Measurements from ENCODE around the gene PRKAG1.

Gene PRKAG1

GRCh38 chr12:49037111-49037946, 18.8 kb upstream of the PRKAG1 start:
- H3K4me3 ChIP-seq (replicated peaks; ENCODE audit: low read depth, low read length) = no peak overlapping the region
- no peak for DNase-seq (ENCODE audit: low read depth)
- TF ChIP-seq, protein P1, sequence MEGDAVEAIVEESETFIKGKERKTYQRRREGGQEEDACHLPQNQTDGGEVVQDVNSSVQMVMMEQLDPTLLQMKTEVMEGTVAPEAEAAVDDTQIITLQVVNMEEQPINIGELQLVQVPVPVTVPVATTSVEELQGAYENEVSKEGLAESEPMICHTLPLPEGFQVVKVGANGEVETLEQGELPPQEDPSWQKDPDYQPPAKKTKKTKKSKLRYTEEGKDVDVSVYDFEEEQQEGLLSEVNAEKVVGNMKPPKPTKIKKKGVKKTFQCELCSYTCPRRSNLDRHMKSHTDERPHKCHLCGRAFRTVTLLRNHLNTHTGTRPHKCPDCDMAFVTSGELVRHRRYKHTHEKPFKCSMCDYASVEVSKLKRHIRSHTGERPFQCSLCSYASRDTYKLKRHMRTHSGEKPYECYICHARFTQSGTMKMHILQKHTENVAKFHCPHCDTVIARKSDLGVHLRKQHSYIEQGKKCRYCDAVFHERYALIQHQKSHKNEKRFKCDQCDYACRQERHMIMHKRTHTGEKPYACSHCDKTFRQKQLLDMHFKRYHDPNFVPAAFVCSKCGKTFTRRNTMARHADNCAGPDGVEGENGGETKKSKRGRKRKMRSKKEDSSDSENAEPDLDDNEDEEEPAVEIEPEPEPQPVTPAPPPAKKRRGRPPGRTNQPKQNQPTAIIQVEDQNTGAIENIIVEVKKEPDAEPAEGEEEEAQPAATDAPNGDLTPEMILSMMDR (IDR thresholded peaks at IDR 0.05; ENCODE audit: low read length, missing control alignments) = no peak

GRCh38 chr12:49036029-49036428, 17.5 kb upstream of the PRKAG1 start:
- no peak overlapping the region for H3K4me3 ChIP-seq (replicated peaks; ENCODE audit: low read depth, low read length)
- TF ChIP-seq, protein P1 (IDR thresholded peaks at IDR 0.05; ENCODE audit: low read length, missing control alignments) = no peak
- DNase-seq (ENCODE audit: low read depth) = no peak

DNA sequence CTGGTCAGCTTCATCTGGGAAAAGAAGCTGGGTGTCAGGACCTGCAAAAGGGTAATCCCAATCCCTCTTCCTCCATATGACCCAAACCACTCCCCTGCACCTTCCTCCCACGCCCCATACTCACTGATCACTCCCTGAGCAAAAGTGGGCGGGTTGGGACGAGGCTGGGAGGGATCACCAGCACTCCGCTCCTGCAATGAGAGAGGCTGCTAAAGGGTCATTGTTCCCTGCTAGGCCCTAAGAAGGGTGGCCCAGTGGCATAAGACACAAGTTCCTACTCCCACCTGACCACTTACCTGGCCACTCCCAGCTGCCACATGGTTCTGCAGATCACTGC, 15.7 kb upstream of the PRKAG1 start:
- H3K4me3 ChIP-seq (replicated peaks; ENCODE audit: low read depth, low read length) = no peak overlapping the region
- no peak for DNase-seq (ENCODE audit: low read depth)
- TF ChIP-seq, protein P1 (IDR thresholded peaks at IDR 0.05; ENCODE audit: low read length, missing control alignments) = no peak

- no peak overlapping the region for H3K4me3 ChIP-seq (replicated peaks; ENCODE audit: low read depth, low read length)
- DNase-seq (ENCODE audit: low read depth) = no peak
- TF ChIP-seq, protein P1 (IDR thresholded peaks at IDR 0.05; ENCODE audit: low read length, missing control alignments) = no peak
These were observed 15.2 kb upstream of the PRKAG1 start for GRCh38 chr12:49033611-49034285.

DNA sequence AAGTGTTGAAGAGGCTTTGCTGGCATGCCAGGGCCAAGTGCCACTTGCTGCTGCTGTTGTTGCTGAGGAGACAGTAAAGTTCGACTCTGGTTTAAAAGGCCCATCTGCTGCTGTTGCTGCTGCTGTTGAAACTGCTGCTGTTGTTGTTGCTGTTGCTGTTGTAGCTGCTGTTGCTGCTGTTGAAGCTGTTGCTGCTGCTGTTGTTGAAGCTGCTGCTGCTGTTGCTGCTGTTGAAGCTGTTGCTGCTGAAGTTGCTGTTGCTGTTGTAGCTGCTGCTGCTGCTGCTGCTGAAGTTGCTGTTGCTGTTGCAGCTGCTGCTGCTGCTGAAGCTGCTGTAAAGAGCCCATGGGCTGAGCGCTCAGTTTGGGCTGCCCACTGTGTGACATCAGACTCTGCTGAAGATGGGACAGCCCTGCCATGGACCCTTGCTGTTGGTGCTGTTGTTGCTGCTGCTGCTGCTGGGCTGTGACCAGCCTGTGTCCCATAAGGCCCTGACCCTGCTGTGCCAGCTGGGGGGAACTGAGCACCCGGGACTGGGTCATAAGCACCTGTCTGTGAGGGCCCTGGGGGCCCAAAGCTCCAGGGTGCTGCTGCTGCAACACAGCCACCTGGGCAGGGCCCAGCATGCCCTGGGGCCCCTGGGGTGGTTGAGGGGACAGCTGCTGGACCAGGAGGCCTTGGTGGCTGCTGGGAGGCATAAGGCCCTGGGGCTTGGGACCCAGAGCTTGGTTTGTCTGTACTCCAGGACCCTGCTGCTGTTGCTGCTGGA, 14.3 kb upstream of the PRKAG1 start:
- no peak for DNase-seq (ENCODE audit: low read depth)
- TF ChIP-seq, protein P1 (IDR thresholded peaks at IDR 0.05; ENCODE audit: low read length, missing control alignments) = no peak
- H3K4me3 ChIP-seq (replicated peaks; ENCODE audit: low read depth, low read length) = no peak overlapping the region

- TF ChIP-seq, protein P1 (IDR thresholded peaks at IDR 0.05; ENCODE audit: low read length, missing control alignments) = no peak
- no peak for DNase-seq (ENCODE audit: low read depth)
- H3K4me3 ChIP-seq (replicated peaks; ENCODE audit: low read depth, low read length) = no peak overlapping the region
These were observed 13.7 kb upstream of the PRKAG1 start for GRCh38 chr12:49032276-49032675.
